ENCODE measurements around the gene KSR2.

The KSR2 gene

GRCh38 chr12:117567644-117568216, 401.1 kb downstream of the KSR2 start:
- no peak for DNase-seq

DNA sequence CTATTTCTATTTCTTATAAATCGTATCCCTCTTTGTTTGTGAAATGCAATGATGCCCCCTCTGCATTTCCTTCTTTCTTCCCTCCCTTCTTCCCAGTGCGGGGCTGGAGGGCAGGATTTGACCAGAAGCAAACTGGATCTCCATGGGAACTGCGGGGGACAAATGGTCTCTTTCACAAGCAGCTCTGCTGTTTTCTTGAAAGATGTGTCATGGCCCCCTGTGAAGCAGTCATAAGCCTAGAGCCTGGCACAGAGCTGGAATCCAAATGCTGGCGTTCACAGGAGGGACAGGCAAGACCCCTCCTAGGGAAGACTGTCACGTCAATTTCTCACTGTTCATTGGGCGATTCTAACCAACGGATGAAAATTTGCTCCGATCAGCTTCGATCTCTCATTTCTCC, 403.9 kb downstream of the KSR2 start:
- DNase-seq = no peak

DNA sequence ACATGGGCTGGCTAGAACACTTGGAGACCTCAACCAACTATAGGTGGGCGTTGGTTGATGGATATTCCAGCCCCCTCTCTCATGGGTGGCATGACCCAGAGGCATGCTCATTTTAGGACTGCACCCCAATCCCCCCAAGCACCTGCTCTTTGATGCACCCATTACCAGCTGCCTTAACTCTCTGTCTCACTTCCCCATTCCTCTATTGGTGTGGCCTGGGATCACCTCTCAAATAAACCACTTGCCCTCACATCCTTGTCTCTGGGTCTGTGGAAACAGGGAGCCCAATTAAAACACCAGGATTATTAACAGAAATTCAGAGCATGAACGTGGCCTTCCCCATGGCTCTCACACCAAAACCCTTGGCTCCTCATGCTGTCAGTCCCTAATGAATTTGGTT, 405.1 kb downstream of the KSR2 start:
- no peak for DNase-seq

DNA sequence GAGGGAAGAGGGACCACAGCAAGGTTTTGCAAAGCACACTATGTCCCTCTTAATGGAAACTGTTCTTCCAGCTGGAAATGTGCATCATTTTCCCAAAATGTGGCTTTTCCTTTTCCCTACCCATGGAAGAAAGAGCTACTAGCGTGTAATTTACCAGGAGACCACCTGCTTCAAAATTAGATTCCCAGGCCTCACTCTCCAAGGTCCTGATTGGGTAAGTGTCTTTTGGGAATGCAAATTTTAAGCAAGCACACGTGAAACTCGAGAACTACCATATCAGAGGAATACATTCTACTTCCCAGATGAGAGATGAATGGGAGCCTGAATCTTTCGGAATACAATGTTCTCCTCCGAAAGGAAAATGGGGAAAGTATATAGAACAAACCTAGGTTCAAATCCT, 405.8 kb downstream of the KSR2 start:
- DNase-seq = no peak

- no peak for DNase-seq
These were observed 406.8 kb downstream of the KSR2 start for GRCh38 chr12:117561990-117562389.

- no peak for DNase-seq
These were observed 408.8 kb downstream of the KSR2 start for GRCh38 chr12:117559978-117560377.

GRCh38 chr12:117555889-117556288, 412.9 kb downstream of the KSR2 start:
- no peak for DNase-seq

- no peak for DNase-seq
These were observed 415.8 kb downstream of the KSR2 start for GRCh38 chr12:117552971-117553370.

DNA sequence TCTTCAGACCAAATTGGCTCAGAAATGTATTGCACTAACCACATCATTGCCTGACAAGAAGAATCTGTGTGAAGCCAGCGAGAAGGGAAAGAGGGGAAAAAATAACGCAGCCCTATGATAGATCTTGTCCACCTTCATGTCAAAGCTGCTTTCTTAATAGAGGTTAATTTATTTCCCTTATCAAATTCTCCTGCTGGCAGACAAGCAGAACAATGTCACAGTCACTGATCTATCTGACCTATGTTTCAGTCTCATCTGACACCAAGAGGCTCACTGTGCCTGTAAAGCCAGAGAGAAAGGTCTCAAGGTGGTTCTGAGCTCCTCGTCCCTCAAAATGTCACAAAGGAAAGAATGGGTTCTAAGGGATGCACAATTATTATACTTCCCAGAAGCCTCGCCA, 417.1 kb downstream of the KSR2 start:
- DNase-seq = no peak

DNA sequence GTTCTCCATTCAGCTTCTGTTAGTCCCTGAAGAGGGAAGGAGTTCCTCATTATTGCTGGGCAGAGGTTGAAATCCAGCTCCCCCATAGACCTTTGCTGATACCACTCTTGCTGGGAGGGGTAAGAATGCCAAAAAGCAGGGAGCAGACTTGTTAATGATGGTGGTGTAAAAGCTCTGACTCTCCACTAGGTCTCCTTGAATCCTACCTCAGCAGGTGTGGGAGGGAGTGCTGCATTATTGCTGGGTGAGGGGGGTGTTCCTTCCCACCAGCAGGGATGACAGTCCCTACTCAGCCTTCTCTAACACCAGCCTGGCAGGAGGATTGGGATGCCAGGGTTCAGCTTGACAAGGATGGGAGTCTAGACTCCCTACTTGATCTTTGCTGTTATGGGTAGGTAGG, 421.6 kb downstream of the KSR2 start:
- no peak for DNase-seq

DNA sequence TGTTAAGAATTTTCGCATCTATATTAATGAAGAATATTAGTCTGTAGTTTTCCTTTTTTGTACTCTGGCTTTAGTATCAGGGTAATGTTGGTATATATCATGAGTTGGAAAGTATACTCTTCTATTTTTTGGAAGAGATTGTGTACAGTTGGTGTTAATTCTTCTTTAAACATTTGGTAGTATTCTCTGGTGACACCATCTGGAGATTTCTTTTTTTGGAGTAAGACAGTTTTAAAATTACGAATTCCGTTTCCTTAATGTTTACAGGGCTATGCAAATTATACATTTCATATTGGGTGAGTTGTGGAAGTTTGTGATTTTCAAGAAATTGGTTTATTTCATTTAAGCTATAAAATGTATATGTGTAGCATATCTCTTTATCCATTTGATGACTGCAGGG, 423.6 kb downstream of the KSR2 start:
- DNase-seq = no peak

DNA sequence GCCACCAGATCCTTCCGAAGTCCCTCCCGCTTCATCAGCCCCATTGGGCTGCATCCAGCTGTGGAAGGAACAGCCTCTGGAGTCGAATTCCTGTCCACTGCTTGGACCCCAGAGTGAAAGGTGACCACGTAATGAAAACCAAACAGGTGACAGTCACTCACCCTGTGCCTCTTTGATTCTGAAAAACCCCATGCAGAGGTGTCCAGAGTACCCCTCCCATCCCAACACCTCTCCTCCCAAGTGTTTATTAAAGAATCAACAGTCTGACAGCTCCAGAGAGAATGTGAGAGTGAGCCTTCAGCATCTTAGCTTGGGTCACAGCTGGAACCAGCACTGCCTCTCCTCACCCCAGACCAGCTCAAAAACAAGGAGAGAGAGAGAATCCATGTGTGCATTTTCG, 428.8 kb downstream of the KSR2 start:
- no peak for DNase-seq

DNA sequence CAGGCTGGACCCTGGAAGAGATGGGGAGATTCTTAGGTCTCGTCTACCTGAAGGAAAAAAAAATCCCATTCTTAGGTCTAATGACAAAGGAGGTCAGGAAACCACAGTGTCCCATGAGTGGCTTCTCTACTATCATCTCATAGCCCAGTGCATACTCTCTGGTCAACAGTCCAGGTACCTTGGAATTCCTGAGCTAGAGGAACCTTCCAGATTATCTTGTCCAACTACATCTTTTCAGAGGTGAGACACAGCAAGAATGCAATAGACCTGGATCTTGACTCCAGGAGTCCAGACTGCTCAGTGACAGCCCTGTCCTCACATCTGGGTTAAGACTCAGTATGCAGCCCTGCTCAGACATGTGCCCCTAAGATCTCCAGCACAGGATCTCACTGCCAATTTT, 429.9 kb downstream of the KSR2 start:
- DNase-seq = no peak

GRCh38 chr12:117538032-117538690, 430.6 kb downstream of the KSR2 start:
- no peak for DNase-seq

DNA sequence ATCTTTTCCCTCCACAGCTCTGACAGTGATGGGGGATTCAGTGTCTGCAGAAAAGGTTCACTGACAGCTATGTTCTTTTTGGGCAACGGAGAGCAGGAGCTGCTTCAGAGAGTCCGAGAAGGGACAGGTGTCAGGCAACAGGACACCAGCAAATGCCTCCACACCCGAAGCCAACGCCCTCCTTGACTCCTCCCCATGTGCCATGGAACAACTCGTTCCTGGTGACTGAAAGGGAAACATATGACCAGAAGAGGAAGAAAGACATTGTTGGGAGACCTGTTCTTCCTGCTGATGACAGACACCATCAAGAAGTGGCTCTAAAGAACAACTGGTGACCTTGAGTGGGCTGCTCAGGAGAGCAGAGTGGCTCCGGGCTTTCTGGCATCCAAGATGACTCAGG, 435.1 kb downstream of the KSR2 start:
- no peak for DNase-seq

DNA sequence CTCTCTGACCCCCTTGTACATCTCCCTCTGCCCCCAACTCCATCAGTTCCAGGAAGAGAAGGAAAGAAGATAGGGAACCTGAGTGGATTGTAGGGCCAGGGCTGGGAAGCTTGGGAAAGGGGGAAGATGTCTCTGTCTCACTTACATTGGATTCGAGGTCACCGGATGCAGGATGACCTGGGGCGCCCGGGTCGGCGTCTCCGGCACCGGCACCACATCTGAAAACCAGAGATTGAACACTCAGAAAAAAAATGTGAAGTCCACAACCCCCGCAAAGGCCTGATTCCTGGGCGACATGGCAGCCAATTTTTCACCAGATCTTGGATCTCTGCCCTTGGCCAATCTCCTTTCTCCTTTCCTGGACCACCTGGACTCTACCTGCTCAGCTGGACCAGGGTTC, 438.0 kb downstream of the KSR2 start:
- no peak for DNase-seq

GRCh38 chr12:117528538-117528937, 440.3 kb downstream of the KSR2 start:
- no peak for DNase-seq

GRCh38 chr12:117527479-117527855, 441.3 kb downstream of the KSR2 start:
- DNase-seq = no peak

DNA sequence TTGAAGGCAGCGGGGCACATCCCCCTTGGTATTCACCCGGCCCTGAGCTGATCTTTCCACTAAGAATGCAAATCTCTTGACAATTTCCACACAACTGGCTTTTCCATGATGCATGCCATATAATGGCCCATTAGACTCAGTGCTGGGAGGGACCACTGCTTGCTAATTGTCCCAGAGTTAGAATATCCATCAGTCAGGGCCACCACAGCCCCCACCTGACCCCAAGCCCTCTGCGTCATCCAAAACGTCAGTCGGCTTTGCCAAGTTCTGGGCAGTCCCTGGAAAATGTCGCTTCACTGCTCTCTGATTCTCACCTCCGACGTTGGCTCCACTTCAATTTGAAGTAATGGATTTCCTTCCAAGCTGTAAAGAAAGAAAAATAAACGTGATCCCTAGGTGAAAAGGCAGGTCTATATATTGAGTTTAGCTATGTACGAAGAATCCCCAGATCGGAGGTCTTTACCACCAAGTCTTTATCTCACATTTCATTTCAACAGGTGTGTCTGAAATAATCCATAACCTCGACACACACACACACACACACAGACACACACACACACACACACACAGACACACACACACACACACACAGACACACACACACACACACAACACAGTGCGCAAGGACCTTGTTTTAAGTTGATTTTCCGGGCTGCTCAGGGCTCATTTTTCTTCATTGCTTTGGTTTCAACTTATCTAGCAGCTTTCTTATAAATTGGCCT, 441.9 kb downstream of the KSR2 start:
- DNase-seq = no peak

- DNase-seq = no peak
These were observed 443.0 kb downstream of the KSR2 start for GRCh38 chr12:117525766-117526165.

GRCh38 chr12:117524806-117525205, 444.0 kb downstream of the KSR2 start:
- DNase-seq = no peak

DNA sequence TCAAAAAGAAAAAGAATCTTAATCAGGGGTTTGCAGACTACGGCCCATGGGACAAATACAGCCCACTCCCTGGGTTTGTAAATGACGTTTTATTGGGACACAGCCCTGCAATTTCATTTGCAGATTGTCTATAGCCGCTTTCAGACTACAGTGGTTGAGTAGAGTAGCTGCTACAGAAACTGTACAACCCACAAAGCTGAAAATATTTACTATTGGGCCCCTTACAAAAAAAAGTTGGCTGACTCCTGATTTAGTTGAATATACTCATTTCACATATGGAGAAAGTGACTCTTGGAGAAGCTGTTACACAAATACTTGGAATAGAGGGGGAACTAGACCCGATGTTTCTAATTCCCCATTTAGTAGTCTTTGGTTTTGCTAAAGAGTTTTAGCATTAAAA, 444.8 kb downstream of the KSR2 start:
- DNase-seq = no peak

DNA sequence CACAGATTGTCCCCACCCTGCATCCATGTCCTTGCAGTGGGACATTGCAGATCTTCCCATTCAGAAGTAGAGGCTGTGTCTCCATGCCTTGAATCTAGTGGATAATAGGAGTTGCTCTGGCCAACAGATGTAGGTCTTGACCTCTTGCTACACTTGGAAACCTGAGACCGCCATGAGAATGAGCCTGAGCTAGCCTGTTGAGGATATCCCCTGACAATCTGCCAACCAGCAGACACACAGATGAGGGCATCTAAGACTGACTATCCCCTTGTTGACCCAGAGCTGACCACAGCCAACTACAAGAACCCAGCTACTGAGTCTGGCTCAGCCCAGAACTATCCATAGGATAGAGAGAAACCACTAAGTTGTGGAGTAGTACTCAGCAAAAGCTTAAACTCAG, 446.2 kb downstream of the KSR2 start:
- no peak for DNase-seq

DNA sequence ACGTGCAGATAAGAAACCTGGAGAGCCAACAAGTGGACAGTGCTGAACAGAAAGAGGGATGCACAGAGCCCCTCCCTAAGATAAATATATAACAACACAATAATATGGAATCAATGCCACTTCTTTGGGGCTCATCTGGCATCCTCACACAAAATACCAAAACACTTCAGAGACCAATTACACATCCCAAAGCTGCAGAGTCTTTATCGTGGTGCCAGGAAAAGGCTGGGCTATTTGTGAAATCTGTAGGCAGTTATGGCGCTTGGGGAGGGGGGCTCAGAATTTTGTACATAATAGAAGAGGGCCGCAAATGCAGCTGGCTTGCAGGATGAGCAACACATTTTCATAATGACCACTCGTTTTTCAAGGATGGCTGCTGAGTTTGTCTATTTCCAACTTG, 446.9 kb downstream of the KSR2 start:
- DNase-seq = no peak

DNA sequence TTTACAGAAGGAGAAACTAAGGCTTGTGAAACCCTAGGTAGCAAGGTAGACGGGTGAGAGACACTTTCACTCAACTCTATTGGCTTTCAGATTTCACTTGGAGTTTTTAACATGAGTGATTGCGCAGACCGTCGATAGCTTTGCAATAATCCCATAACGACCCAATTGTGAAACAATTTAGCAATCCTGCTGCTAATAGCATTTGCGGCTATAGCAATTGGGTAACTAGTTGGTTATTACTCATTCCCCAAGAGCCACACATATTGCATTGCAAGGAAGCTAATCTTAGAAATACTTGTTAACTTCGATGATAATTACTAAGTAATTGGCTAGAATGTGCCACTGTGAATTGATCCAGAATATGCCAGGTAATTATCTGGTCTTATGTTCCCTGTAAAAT, 447.4 kb downstream of the KSR2 start:
- DNase-seq = no peak

Measured in stimulated activated CD4-positive, alpha-beta T cell treated with anti-CD3 and anti-CD28 coated beads, Interleukin-12 subunit alpha, Interleukin-12 subunit beta, amount 100 ng/mL, for 4 hours (primary cell).